ENCODE measurements around the gene DGKB.

DNA sequence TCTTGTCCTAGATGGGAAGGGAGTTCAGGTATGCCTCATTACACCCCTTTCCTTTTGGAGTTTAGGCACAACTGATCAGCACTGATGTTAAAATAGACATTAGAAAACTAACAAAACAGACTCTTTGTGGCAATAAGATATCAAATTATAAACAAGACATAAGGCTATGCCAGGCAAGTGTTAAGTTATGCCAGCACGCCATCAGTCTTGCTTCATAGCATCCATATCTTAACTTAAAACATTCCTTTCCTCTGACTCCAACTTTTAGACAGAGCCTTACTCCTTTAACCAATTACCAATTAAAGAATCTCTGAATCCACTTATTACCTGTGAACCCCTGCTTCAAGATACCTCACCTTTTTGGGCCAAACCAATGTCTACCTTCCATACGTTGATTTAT, 786.9 kb downstream of the DGKB start:
- TF ChIP-seq, protein P1, sequence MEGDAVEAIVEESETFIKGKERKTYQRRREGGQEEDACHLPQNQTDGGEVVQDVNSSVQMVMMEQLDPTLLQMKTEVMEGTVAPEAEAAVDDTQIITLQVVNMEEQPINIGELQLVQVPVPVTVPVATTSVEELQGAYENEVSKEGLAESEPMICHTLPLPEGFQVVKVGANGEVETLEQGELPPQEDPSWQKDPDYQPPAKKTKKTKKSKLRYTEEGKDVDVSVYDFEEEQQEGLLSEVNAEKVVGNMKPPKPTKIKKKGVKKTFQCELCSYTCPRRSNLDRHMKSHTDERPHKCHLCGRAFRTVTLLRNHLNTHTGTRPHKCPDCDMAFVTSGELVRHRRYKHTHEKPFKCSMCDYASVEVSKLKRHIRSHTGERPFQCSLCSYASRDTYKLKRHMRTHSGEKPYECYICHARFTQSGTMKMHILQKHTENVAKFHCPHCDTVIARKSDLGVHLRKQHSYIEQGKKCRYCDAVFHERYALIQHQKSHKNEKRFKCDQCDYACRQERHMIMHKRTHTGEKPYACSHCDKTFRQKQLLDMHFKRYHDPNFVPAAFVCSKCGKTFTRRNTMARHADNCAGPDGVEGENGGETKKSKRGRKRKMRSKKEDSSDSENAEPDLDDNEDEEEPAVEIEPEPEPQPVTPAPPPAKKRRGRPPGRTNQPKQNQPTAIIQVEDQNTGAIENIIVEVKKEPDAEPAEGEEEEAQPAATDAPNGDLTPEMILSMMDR (IDR thresholded peaks at IDR 0.05 in 4 of 5, conservative IDR thresholded peaks at IDR 0.05 in 1 of 5), result no peak
- TF ChIP-seq POLR2A (IDR thresholded peaks at IDR 0.05), result no peak
